HG02852 (cell line): Measurements from ENCODE around the gene APOM.
A peak's percentile ranks its signal among the peaks of the same experiment; 100 is the strongest.

Source experiments
- ATAC-seq: cut with Tn5 transposase; IDR thresholded peaks from one replicate; pipeline ENCODE4 v1.9.1; 2021; ENCODE audit warnings: mild to moderate bottlenecking, moderate library complexity; ENCODE audit not compliant: unreplicated experiment

APOM gene

DNA sequence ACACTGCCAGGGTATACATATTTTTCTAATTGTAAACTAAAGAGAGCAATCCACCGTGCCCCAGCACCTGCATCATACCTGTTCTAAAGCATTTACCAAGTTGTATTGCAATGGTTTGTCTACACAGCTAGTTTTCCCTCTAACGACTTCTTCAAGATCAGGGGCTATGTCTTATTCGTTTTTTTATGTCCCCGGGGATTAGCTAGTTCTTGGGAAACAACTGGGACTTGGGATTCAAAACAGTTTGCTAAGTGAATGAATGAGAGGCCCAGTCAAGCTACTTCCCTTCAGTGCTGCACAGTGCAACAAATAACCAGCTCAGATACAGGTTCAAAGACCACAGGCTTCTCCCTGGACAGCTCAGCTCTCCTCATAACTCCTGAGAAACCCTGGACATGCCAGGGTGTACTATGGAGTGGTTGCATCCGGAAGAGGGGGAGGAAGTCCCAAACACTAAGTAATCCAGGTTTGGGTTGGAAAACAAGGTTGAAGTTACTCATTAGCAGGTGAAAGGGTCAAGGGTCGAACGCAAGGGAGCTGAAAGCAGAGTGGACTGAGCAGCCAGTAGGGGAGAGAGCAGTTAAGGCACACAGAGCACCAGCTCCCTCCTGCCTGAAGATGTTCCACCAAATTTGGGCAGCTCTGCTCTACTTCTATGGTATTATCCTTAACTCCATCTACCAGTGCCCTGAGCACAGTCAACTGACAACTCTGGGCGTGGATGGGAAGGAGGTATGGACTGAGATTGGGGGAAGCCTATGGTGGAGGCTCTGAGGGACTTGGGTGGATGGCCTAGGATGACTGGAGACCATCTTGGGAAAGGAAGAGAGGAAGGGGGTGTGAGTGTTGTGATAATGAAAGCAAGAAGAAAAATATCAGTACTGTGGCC lies at the start of gene APOM:
Gene APOM (plus strand): TSS at position 546 of the 889 bp plus-strand sequence. CDS start 73 bp downstream, at position 619.
- ATAC-seq, result no peak

DNA sequence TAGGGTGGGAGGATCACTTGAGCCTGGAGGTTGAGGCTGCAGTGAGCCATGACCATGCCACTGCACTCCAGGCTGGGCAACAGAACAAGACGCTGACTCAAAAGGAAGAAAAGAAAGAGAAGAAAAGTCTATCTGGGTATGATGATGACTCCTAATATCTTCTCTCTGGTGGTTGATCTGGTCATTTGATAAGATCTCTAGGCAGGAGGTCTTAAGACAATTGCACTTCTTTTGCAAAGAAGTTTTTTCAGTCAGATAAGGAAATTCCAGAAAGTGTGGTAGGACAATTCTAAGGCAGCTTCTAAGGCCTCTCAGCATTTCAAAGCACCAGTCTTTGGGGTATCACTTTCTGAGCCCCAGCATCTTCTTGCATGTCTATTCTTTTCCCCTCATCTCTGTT lies 48.4 kb upstream of the APOM start:
- no peak for ATAC-seq

DNA sequence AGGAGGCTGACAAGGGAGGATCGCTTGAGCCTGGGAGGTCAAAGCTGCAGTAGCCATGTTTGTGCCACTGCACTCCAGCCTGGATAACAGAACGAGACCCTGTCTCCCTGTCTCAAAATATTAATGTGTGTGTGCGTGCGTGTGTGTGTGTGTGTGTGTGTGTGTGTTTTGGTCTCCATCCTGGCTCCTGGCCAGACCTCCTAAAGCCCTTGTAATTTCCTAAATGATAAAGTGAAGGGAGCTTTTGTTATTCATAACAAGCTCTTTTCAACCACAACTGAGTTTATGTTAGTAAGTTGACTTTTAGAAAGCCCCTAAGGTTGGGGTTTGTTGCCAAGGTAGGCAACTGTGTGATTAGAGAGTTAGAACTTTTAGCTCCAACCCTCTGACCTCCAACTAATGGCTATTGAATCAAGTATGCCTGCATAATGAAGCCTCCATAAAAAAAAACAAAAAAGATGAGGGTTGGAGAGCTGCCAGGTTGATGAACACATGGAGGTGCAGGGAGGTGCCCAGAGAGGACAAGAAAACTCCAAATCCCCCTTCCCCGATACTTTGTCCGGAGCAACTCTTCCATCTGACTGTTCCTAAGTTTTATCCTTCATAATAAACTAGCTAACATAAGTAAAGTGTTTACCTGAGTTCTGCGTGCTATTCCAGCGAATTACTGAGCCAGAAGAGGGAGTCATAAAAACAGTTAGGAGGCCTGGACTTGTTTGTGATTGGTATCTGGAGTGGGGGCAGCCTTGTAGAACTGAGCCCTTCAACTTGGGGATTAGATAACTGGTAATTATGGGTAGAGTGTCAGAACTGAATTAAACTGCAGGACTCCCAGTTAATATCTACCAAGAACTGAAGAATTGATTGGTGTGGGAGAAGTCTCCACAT lies 45.9 kb upstream of the APOM start:
- ATAC-seq, result no peak

DNA sequence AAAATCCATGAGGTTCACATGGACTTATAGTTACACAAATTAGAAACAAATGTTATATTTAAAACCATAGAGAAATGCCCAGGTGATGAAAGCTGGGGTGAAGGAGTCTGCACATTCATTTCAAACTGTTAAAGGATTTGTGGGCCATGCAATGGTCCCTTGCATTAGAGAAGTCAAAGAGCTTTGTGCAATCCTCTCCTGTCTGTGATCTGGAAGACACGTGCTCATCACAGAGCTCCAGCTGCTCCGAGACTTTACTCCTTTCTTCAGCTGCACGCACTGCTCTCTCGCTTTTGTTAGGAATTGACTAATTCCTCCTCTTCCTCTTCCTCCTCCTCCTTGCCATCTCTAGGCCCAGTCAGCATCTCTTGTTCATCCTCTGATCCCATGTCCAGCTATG lies 44.7 kb upstream of the APOM start:
- ATAC-seq, result no peak

DNA sequence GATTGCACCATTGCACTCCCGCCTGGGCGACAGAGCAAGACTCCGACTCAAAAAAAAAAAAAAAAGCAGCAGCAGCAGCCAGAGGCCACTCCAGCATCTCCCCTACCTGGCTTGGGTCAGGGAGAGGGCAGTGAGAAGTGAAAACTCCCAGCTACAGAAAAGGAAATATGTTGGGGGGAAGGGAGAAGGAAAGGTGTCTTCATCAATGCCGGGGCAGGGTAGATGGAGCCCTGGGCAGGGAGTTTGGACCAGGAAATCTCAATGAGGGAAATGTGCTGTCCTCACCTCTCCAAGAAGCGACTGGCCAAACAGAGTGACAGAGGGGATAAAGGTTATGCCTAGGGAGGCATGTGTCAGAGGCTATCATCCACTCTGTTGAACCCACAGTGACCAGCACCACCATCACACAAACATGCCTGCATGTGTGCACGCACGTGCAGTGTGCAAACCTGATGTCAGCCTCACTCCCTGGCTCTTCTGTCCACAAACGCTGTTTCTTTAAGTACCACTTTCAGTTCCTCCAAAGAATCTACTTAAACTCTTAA lies 41.5 kb upstream of the APOM start:
- no peak for ATAC-seq

DNA sequence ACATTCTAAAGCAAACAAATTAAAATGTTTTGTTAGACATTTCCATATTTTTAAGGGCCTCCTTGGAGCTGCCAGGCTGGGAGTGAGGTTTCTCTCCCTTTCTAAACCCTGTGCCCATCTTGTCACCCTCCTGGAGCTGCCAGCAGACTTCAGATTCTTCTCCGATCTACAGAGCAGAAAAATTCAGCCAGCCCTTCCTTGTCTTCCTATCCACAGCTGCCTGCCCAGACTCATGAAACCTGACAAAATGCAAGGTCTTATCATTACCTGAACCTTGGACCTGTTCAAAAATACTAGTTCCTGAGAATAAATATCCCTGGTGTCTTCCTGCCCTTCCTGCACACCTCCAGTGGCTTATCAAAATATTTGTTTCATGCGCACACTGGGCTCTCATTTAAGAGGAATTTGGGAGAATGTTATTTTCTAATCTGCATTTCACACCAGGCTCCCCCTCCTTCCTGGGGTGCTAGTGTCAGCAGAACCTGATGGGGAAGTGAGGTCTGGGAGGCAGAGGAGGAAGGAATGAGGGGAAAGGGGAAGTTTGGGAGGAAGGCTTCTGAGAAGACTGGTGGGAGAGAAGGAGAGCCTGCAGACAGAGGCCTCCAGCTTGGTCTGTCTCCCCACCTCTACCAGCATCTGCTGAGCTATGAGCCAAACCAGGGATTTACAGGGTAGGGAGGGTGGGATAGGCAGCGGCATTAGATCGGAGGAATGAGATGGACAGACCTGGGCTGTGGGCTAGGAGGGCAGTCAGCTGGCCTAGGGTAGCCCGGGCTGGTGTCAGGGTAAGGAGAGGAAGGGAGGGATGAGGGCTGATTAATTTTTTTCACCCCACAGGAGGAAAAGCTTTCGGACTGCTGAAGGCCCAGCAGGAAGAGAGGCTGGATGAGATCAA lies 40.8 kb upstream of the APOM start, which contains the start of gene AIF1:
Gene AIF1 (plus strand): TSS at position 551 of the 895 bp plus-strand sequence. CDS start 96 bp downstream, at position 647.
- no peak for ATAC-seq

DNA sequence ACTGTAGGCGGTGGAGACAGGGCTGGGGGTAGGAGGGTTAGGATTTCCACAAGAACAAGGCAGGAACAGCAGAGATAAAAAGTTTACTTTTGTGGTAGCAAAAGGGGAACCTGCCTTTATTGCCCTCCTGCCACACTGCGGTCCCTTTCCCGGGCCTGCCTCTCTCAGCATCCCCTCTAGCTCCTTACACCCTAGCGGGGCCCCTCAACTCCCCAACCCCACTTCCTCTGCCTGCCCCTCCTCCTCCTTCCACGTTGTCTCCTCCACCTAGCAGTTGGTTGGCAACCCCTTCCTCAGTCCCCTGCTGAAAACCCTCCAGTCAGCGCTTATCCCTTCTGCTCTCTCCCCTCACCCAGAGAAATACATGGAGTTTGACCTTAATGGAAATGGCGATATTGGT lies 39.9 kb upstream of the APOM start:
- ATAC-seq, result no peak

DNA sequence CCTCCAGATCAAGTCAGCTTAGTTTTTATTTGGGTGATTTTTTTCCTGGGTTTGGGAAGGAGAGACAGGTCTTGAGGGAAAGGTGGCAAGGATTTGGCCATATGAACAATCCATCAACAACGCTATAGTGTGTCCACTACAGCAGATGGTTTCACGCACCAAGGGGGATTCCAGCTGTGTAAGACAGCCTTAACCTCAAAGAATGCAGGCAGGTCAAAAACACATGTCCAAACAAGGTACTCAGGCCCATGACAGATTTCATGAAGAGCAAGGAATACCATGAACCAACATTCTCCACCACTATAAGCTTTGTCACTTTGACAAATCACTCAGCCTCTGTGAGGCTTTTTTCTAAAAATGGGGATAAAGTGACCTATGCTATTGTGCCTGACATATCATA lies 38.7 kb upstream of the APOM start:
- ATAC-seq, result no peak

DNA sequence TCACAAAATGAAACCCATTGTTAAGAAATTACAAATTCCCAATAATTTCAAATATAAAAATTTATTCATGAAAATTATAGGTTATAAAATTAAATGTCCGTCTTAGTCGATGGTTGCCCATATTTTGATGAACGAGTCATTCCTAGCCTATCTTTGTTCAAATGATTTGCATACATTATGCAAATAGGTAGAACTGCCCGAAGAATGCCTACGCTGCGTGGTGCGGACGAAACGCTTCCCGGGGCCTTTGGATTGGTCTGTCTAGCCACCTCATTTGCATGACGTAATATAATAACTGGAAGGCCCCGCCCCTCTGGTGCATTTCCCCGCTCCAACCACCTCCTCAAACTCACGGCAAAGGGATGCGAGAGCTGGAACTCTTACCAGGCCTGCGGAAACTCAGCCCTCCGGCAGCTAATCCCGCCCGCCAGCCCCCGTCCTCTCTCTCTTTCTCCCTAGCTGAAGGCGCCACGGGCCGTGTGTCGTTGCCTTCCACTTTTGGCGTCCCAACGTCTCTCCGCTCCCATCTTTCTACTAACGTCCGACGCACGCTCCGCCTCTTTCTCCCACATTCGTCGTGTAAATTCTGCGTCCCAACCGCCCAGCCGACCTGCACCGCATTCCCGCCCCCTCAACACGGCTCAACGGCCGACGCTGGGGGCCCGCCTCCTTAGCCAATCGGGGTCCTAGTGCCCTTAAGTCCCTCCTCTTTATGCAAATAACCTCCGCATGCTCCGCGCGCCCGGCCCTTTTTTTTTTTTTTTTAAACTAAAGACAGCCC lies 35.7 kb upstream of the APOM start:
- ATAC-seq, result peak; percentile 74

DNA sequence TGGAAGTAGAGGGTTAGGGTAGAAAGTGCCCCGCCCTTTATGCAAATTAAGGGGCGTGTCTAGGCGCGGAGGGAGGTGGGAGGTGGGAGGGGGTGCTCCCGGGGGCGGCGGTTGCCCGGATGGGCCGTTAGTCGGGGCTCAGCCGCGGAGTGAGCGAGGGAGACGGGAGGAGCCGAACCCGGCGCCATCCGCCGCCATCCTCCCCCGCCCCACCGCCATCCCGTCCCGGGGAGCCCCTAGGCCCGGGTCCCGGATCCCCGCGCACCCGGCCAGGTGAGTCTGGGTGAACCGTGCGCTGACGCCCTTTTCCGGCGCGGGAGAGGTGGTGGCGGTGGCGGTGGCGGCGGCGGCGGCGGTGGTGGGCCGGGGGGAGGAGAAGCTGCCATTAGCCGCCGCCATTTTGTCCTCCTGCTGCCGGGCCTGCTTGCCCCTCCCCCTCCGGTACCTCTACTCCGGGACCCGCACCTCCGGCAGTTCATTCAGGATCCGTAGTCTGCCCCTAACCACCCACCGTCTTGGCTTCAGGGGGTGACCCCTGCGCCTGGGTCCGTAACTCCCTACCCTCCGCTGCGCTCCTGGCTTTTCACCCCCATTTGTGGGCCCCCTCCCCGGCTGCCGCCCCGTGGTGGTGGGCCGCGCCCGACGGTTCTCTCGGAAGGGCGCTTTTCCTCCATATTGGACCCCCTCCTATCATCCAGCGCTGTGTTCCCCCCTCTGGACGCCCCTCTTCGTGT lies 34.9 kb upstream of the APOM start, which contains the start of gene PRRC2A:
Gene PRRC2A (plus strand): TSS at position 130 of the 734 bp plus-strand sequence. CDS start 2,075 bp downstream, outside the sequence.
- peak; percentile 49 for ATAC-seq

DNA sequence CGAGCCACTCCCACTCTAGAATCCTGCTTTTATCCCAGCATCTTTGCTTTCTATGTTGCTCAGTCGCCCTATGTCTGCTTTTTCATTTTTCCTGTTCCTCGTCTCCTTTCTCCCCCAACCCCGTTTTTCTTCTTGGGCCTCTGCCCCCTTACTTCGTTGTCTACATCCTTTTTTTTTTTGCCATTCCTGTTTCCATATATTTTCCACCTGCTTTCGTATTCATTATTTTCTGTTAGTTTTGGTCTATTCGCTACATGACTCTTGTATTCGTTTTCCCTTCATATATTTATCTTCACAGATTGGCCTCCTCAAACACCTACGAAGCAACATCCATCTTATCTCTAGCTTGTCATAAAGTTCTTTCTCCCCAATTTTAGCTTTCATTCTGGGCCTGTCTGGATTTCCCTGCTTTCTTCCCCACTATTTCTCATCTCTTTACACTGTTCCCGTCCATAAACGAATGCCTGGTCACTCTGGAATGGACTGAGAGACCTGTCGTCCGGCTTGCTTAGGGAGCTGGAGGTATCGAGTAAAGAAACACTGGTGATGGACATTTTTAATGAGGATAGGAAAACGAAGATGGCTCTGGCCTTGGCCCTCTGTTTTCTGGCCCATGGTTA lies 34.3 kb upstream of the APOM start:
- no peak for ATAC-seq

DNA sequence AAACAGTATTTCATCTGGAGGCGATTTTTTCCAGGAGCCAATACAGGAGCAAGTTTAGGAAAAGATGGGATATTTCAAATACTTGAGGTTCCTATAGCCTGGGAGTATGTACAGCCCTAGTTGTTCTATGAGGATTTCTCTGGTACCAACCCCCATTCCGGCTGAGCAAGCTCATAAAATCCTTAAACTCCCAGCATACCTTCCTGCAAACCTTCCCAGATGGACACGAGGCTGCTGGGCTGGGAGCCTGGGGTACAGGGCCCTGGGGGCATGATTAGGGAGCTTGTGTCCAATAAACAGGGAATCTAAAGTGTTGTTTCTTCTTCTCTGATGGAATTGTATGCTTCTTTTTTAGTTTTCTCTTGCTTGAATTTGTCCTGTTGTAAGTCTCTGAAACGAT lies 33.7 kb upstream of the APOM start:
- ATAC-seq, result no peak

DNA sequence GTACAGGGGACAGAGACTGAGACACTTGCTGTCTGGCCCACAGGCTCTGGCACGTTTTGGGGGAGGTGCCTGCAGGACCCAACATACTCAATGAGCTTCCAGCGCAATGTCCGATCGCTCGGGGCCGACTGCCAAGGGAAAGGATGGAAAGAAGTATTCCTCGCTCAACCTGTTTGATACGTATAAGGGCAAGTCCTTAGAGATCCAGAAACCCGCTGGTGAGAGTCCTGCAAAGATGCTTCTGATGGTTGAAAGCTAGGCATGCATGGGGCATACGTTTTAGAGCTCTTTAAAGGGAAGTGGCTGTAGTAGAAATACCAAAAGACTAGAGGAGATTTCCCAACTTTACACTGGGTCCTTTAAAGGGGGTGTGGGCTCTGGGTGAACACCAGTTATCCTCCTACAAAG lies 33.0 kb upstream of the APOM start:
- no peak for ATAC-seq

DNA sequence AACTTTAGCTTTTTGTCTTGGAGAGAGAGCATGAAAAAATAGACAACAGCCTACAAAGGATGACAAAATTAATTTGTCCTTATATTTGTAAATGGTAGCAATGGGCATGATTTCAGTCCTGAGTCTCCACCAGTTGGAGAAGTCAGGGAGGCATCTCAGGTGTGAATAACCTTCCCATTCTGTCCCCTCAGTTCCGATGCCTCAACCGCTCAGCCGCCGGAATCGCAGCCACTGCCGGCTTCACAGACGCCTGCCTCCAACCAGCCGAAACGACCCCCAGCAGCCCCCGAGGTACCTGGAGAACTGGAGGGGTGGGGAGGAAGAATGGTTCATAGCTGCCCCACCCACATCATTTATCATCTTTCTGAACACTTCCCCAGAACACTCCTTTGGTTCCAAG lies 31.6 kb upstream of the APOM start:
- ATAC-seq, result no peak

DNA sequence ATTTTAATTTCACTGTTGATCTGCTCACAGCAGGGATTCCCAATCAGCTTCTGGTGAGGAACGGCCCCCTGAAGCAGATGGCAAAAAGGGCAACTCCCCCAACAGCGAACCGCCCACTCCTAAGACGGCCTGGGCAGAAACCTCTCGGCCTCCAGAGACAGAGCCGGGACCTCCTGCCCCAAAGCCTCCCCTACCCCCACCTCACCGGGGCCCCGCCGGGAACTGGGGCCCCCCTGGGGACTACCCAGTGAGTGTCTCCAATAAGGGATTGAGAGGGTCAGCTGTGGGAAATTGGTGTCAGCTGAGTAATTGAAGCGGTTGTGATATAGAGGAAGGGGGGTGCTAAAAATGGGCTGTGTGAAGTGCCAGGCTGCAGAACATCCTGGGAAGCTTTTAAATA lies 28.7 kb upstream of the APOM start:
- no peak for ATAC-seq

DNA sequence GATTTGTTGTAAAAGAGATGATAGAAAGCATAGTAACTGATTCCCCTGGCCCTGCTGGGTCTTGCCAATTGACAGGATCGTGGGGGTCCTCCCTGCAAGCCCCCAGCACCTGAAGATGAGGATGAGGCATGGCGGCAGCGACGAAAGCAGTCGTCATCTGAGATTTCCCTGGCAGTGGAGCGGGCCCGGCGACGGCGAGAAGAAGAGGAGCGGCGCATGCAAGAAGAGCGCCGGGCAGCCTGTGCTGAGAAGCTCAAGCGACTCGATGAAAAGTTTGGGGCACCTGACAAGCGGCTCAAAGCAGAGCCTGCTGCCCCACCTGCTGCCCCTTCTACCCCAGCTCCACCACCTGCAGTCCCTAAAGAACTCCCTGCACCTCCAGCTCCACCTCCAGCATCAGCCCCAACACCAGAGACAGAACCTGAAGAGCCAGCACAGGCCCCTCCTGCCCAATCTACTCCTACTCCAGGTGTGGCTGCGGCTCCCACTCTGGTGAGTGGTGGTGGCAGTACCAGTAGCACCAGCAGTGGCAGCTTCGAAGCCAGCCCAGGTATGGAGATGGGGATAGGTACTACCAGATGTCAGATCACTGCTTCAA lies 27.9 kb upstream of the APOM start:
- ATAC-seq, result no peak

DNA sequence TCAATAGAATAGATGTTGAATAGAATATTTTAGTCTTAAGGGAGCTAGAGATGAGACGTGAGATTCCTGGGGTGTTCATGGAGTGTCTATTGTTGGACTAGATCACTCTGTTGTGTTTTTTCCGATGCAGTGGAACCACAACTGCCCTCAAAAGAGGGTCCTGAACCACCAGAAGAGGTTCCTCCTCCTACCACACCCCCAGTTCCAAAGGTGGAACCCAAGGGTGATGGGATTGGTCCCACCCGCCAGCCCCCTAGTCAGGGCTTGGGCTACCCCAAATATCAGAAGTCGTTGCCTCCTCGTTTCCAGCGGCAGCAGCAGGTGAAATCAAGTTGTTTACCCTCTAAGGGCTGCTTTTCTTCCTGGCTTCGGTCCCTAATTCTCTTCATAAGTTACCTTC lies 26.7 kb upstream of the APOM start:
- ATAC-seq, result no peak
